Ectodermal cell (in vitro differentiated cells): ENCODE results near the gene PPIL3.

Source experiments
- H3K27ac ChIP-seq: 2 replicates; pipeline ENCODE4 v1.7.0; 2013; ENCODE audit warnings: mild to moderate bottlenecking, low read depth, low read length; ENCODE audit not compliant: insufficient read depth, poor library complexity, severe bottlenecking
- H3K27me3 ChIP-seq: 2 replicates; pipeline ENCODE4 v1.7.0; 2013; ENCODE audit warnings: mild to moderate bottlenecking, low read length; ENCODE audit not compliant: insufficient read depth, control insufficient read depth, poor library complexity, severe bottlenecking
- H3K36me3 ChIP-seq: one replicate; pipeline ENCODE4 v1.7.0; 2013; ENCODE audit warnings: low read length; ENCODE audit not compliant: control insufficient read depth, insufficient read depth
- H3K4me1 ChIP-seq: one replicate; pipeline ENCODE4 v1.7.0; 2013; ENCODE audit warnings: low read length; ENCODE audit not compliant: control insufficient read depth, insufficient read depth
- H3K4me3 ChIP-seq: 2 replicates; pipeline ENCODE4 v1.7.0; 2013; ENCODE audit warnings: low read depth, low read length, control low read depth; ENCODE audit not compliant: insufficient read depth
- H3K9me3 ChIP-seq: 2 replicates; pipeline ENCODE4 v1.7.0; 2013; ENCODE audit warnings: mild to moderate bottlenecking, low read length, moderate library complexity; ENCODE audit not compliant: control insufficient read depth
- WGBS, 2 experiments: methylation state at CpG; one replicate each; pipeline ENCODE4 v1.1.7; 2013; ENCODE audit warnings: missing lambda C conversion rate in 2 of 2; 5-methylcytosine and 5-hydroxymethylcytosine counted together

The PPIL3 gene

DNA sequence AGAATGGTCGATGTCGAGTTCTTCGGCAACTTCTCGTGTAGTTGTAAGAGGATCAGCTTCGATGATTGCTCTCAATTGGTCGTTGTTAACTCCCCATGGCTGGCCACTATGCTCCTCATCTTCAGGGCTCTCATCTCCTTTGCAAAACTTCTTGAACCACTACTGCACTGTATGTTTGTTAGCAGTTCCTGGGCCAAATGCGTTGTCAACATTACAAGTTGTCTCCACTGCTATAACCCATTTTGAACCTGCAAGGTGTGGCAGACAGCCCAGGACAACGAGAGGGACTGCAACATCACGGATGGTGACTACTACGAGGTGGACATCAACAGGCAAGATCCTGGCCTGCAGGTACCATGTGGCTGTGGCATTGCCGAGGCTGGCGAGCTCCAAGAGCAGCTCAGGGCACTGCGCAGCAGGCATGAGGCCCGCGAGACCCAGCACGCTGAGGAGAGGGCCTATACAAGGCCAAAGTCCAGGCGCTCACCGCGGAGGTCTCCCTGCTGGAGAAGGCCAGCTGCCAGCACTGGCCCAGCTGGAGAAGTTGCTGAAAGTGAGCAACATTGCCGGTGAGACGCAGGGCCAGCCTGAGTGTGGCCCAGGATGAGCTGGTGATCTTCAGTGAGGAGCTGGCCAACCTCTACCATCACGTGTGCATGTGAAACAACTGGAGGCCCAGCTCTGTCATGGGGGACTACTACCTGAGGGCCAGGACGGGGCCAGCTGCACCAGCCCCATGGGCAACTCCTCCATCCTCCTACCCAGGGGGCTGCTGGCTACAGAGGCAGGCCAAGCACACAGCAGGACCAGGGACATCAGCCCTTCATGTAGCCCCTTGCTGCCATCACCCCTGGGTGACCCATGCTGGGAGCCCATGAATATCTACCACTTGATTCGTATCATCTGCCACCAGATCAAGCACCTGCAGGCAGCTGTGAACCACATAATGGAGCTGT lies 44.6 kb downstream of the PPIL3 start:
- WGBS, 2 experiments, result 95% methylated on average over 24 of the region's 24 CpGs
- Histone ChIP-seq H3K36me3 (no peaks in the 10 kb centered on the region), H3K4me3 (no peak overlapping the region)

GRCh38 chr2:200839513-200839912 lies 49.4 kb downstream of the PPIL3 start:
- Histone ChIP-seq H3K27me3 (no peaks in the 10 kb centered on the region), H3K4me3 (no peak overlapping the region), H3K36me3 (no peaks in the 10 kb centered on the region), H3K27ac (no peak overlapping the region), H3K4me1 (no peaks in the 10 kb centered on the region), H3K9me3 (peaks cover 2% of the 10 kb centered on the region)
- WGBS, 2 experiments, result 86 to 87% methylated on average over 3 of the region's 3 CpGs

More for the DNA sequence above, 44.6 kb downstream of the PPIL3 start:
- Histone ChIP-seq H3K9me3 (no peaks in the 10 kb centered on the region), H3K27me3 (no peaks in the 10 kb centered on the region), H3K4me1 (no peaks in the 10 kb centered on the region), H3K27ac (no peak overlapping the region)

GRCh38 chr2:200834701-200835100 lies 54.2 kb downstream of the PPIL3 start:
- Histone ChIP-seq H3K27ac (no peak overlapping the region), H3K36me3 (no peaks in the 10 kb centered on the region)
- WGBS, 2 experiments, result 92 to 95% methylated on average over 4 of the region's 4 CpGs

DNA sequence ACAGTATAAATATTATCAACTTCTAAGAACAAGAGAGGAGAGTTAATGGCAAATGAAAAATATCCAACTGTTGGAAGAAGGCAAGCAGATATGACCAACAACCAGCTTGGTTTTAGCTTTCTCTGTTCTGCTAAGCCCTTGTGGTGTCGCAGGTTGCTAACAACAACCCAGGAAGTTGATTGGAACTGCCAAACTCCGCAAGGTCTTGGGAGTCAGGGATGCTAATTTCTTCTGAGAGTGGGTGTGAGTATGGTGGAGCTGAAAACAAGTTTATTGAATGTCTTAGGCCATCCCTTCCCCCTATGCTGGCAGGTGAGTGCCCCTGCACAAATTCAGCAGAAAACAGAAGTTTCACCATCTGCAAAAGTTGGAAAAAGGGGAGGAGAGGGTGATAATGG lies 59.6 kb downstream of the PPIL3 start:
- WGBS, 2 experiments, result 87 to 98% methylated on average over 2 of the region's 2 CpGs
- no peaks in the 10 kb centered on the region for H3K27me3 ChIP-seq
- no peaks in the 10 kb centered on the region for H3K4me1 ChIP-seq
- no peaks in the 10 kb centered on the region for H3K36me3 ChIP-seq
- no peaks in the 10 kb centered on the region for H3K9me3 ChIP-seq
- no peak overlapping the region for H3K27ac ChIP-seq
- no peak overlapping the region for H3K4me3 ChIP-seq

More at GRCh38 chr2:200834701-200835100, 54.2 kb downstream of the PPIL3 start:
- Histone ChIP-seq H3K9me3 (peaks cover 2% of the 10 kb centered on the region), H3K4me1 (no peaks in the 10 kb centered on the region), H3K27me3 (no peaks in the 10 kb centered on the region), H3K4me3 (no peak overlapping the region)

DNA sequence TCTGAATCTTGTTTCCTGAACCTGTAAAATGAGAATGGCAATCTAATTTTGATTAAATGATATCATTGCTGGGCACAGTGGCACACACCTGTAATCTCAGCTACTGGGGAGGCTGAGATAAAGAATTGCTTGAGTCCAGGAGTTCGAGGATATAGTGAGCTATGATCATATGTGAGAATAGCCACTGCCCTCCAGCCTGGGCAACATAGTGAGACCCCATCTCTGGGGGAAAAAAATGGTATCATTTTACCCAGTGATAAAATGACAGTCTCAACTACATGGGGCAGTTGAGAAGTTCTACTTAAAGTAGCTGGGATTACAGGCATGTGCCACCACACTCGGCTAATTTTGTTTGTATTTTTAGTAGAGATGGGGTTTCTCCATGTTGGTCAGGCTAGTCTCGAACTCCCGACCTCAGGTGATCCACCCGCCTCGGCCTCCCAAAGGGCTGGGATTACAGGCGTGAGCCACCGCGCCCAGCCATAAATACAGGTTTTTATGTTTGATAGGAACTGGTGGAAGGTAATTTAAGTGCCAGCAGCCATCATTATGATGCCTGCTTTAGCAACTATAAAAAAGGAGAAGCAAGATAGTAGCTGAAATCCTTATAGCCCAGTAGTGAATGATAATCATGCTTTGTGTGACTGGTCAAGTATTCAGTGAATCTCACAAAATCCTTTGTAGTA lies 60.2 kb downstream of the PPIL3 start:
- Histone ChIP-seq H3K4me1 (no peaks in the 10 kb centered on the region), H3K9me3 (no peaks in the 10 kb centered on the region), H3K36me3 (no peaks in the 10 kb centered on the region), H3K4me3 (no peak overlapping the region), H3K27me3 (no peaks in the 10 kb centered on the region), H3K27ac (no peak overlapping the region)
- WGBS, 2 experiments, result 93 to 95% methylated on average over 9 of the region's 9 CpGs

DNA sequence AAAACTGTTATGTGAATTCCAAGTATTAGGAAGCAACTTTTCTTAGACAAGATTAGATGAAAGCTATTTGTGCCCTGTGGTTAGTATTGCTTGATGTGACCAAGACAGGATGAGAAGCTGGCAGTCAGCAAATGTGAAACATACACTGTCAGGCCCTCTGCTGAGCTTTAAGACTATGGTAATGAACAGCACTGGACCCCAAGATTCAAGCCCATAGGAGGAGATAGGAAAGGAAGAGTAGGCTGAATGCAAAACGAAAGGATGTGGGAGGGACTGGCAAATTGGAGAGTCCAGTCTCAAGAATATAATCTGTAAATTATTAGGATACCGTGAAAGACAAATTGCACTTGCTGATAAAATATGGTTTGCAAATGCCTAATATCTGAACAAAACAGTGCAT lies 60.8 kb downstream of the PPIL3 start:
- H3K27me3 ChIP-seq, result no peaks in the 10 kb centered on the region
- H3K36me3 ChIP-seq, result no peaks in the 10 kb centered on the region
- H3K4me1 ChIP-seq, result no peaks in the 10 kb centered on the region
- no peaks in the 10 kb centered on the region for H3K9me3 ChIP-seq
- H3K27ac ChIP-seq, result no peak overlapping the region
- 88 to 96% methylated on average over 2 of the region's 2 CpGs for WGBS, 2 experiments
- H3K4me3 ChIP-seq, result no peak overlapping the region

- peaks cover 44% of the 10 kb centered on the region for H3K36me3 ChIP-seq
- WGBS, 2 experiments, result 95 to 96% methylated on average over 6 of the region's 6 CpGs
Observed at GRCh38 chr2:200821686-200822245, 67.1 kb downstream of the PPIL3 start.

More at GRCh38 chr2:200821686-200822245, 67.1 kb downstream of the PPIL3 start:
- Histone ChIP-seq H3K4me3 (no peak overlapping the region), H3K4me1 (no peaks in the 10 kb centered on the region), H3K9me3 (no peaks in the 10 kb centered on the region), H3K27ac (no peak overlapping the region), H3K27me3 (no peaks in the 10 kb centered on the region)
